CD4-positive, alpha-beta T cell treated with Interleukin-6 at 100 ng/mL for 8 hours (primary cell): ENCODE results near the gene SFRP4.
"Not testable (repeated sequence)": the region's sequence is repeated elsewhere in the genome, so short reads cannot be mapped to it uniquely, and the experiment has no call there.

ENCODE experiments used
- DNase-seq: peaks from one replicate; pipeline ENCODE4 v3.0.0-alpha.2; 2020; ENCODE audit warnings: mixed read lengths, low spot score

The SFRP4 gene

GRCh38 chr7:37916673-37917660, at the start of gene SFRP4:
SFRP4 (minus strand) TSS chr7:37916817; CDS start chr7:37916537, 280 bp downstream.
- no peak for DNase-seq

GRCh38 chr7:37964196-37964595, 47.6 kb upstream of the SFRP4 start:
- DNase-seq = no peak

GRCh38 chr7:37961251-37961650, 44.6 kb upstream of the SFRP4 start:
- no peak for DNase-seq

- DNase-seq = no peak
These were observed 43.9 kb upstream of the SFRP4 start for GRCh38 chr7:37960483-37960882.

GRCh38 chr7:37957221-37957970, 40.8 kb upstream of the SFRP4 start:
- no peak for DNase-seq

GRCh38 chr7:37956791-37957190, 40.2 kb upstream of the SFRP4 start:
- no peak for DNase-seq

GRCh38 chr7:37954217-37954616, 37.6 kb upstream of the SFRP4 start:
- DNase-seq = not testable (repeated sequence)

- DNase-seq = no peak
These were observed 35.6 kb upstream of the SFRP4 start for GRCh38 chr7:37952240-37952639.

GRCh38 chr7:37947941-37948210, 31.3 kb upstream of the SFRP4 start:
- no peak for DNase-seq

- DNase-seq = no peak
These were observed 30.7 kb upstream of the SFRP4 start for GRCh38 chr7:37947138-37947940.

- no peak for DNase-seq
These were observed 28.7 kb upstream of the SFRP4 start for GRCh38 chr7:37945336-37945735.

- no peak for DNase-seq
These were observed 28.1 kb upstream of the SFRP4 start for GRCh38 chr7:37944737-37945054.

GRCh38 chr7:37943905-37944736, 27.5 kb upstream of the SFRP4 start:
- DNase-seq = no peak

- no peak for DNase-seq
These were observed 26.5 kb upstream of the SFRP4 start for GRCh38 chr7:37942934-37943610.

- no peak for DNase-seq
These were observed 16.5 kb upstream of the SFRP4 start for GRCh38 chr7:37933018-37933566.

GRCh38 chr7:37932543-37932942, 15.9 kb upstream of the SFRP4 start:
- no peak for DNase-seq

- no peak for DNase-seq
These were observed 13.8 kb upstream of the SFRP4 start for GRCh38 chr7:37930226-37930948.

GRCh38 chr7:37928878-37929277, 12.3 kb upstream of the SFRP4 start:
- DNase-seq = no peak

- no peak for DNase-seq
These were observed 11.3 kb upstream of the SFRP4 start for GRCh38 chr7:37927773-37928444.

- no peak for DNase-seq
These were observed 9.0 kb upstream of the SFRP4 start for GRCh38 chr7:37925620-37926019.
